GM19238 (cell line): ENCODE results near the gene MAP4K5.
"Not testable (repeated sequence)": the region's sequence is repeated elsewhere in the genome, so short reads cannot be mapped to it uniquely, and the experiment has no call there.

Experiments
- DNase-seq: peaks from one replicate; pipeline ENCODE4 v3.0.0; 2011; ENCODE audit warnings: low spot score; ENCODE audit not compliant: insufficient read length

The MAP4K5 gene

DNA sequence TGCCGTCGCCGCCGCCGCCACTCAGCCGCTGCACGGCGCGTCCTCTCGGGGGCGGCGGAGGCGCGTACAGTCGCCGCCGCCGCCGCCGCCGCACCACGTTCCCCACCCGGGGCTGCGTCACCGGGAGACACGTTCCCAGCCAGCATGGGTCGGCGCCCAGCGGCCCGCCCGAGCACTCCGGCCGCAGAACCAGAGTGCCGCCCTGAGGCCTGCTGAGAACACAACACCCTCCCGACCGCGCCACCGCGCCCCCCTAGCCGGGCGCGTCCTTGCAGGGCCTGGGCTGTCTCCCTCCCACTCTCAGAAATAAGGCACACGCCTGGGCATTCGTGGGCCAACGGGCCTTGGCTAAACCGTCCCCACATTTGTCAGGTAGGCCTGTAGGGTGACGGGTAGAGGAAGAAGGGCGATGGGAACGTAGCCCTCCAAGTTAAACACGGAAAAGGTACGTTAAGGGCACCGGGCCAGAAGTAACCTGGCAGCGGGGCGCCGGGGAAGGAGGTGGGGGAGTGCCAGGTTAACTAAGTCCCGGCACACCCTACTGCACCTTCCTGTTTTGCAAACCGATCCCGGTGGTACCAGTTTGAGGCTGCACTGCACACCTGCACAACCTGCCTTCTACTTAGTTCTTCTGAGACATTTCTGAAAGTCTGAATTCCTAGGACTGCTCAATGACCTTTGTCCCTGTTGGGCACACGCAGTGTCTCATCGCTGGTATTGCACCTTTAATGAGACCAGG, at the start of gene MAP4K5:
Gene MAP4K5 (minus strand): TSS at position 68 of the 739 bp plus-strand sequence. CDS start 520 bp downstream, outside the sequence.
- DNase-seq, result peak; percentile 87

GRCh38 chr14:50578433-50578832, 46.1 kb upstream of the MAP4K5 start:
- DNase-seq, result no peak

DNA sequence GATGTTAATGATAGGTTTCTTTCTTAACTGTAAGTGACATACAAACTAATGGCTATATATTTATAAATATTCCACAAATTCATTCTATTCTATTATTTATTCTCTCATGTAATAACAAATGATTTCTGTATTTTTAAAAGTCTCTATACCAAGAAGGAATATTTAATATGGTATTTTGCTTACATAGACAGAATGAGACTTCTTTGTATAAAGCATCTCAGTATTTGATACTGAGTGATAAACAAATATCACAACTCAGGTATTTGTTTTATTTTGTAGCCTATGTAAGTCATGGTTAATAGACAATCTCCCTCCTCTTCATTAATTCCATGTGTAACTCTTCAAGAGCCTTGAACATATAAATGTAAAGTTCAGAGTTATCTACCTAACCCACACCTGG, 45.6 kb upstream of the MAP4K5 start:
- no peak for DNase-seq

GRCh38 chr14:50575769-50576168, 43.4 kb upstream of the MAP4K5 start:
- DNase-seq, result no peak

DNA sequence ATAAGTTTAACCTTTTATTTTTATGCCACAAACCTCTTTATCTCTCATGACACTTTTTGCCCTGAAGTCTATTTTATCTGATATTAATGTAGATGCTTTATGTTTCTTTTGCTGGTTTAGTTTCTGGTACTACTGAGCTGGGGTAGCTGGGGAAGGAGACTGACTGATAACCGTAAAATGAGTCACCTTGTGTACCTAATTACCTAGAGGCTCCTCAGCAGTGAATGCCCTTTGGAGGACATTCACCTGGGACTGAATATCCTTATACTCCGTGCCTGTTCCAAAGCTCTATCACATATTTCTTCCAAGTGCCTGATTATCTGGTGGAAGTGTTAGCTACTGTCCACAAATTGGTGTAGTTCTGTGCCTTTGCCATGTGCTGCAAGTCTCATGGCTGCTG, 41.5 kb upstream of the MAP4K5 start:
- DNase-seq, result no peak

GRCh38 chr14:50569714-50570274, 37.4 kb upstream of the MAP4K5 start:
- no peak for DNase-seq

GRCh38 chr14:50562841-50563240, 30.5 kb upstream of the MAP4K5 start:
- DNase-seq, result no peak

DNA sequence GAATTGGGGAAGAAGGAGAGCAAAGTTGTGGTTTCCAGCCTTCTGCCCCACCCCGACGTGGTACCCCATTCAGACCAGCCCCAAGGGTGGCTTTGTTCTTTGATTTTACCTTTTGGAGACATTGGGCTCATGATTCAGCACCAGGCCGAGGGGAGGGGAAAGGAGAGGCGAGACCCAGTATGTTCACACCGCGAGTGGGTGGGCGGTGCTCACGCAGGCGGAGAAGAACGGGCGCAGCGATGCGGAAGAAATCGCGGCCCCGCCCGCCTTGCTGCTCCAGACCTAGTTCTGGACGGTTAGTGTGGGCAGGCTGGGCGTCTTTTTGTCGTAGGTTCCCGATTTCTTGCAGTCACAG, 28.5 kb upstream of the MAP4K5 start:
- no peak for DNase-seq

DNA sequence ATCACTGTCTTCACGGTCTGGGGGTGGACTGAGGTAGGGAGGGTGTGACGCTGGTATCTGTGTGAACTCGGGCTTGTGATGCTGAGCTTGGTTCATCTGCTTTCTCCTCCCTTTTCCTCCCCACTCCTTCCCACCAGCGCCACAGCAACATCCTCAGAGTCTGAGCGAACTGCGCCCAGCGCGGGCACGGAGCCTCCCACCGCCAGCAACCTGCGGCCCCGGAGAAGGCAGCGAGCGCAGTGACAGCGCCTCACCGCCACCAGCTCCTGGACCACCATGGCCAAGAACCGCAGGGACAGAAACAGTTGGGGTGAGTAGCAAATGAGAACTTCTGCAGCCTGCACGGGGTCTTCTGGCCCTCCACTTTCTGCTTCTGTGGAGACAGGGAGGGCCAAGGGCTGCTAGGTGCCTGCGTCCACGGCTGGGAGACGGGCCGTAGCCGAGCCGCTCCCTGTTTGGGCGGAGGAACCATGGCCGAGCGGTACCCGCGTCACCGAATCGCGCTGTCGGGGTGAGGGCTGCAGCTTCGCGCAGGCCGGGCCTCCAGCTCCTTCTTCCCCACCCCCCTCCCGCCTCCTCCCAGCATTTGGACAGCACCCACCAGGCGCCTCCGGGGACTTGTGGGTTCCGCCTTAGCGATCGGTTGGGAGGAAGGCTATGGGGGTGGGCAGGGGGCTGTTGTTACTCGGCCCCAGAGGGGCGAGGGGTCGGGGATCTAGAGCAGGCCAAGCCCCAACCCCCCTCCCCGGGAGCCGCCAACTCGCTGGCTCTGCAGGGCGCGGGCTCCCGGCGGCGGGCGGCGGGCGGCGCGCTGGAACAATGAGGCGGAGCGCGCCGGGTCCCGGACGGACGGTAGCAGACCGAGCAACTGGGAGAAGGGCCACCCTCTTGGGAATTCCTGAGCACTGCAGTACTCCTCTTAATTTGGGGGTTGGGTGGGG, 27.9 kb upstream of the MAP4K5 start, which contains the start of gene ATL1:
Gene ATL1 (plus strand): TSS at position 156 of the 941 bp plus-strand sequence. CDS start 121 bp downstream, at position 277.
- DNase-seq, result peak; percentile 23

GRCh38 chr14:50552796-50553195, 20.4 kb upstream of the MAP4K5 start:
- DNase-seq, result not testable (repeated sequence)

DNA sequence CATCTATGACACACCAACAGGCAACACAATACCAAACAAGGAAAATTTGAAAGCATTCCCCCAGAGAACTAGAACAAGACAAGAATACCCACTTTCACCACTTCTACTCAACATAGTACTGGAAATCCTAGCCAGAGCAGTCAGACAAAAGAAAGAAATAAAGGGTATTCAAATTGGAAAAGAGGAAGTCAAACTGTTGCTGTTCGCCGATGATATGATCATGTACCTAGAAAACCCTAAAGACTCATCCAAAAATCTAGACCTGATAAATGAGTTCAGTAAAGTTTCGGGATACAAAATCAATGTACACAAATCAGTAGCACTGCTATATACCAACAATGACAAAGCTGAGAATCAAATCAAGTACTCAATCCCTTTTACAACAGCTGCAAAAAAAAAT, 19.5 kb upstream of the MAP4K5 start:
- DNase-seq, result no peak

- DNase-seq, result no peak
Observed at GRCh38 chr14:50550294-50550693, 17.9 kb upstream of the MAP4K5 start.

DNA sequence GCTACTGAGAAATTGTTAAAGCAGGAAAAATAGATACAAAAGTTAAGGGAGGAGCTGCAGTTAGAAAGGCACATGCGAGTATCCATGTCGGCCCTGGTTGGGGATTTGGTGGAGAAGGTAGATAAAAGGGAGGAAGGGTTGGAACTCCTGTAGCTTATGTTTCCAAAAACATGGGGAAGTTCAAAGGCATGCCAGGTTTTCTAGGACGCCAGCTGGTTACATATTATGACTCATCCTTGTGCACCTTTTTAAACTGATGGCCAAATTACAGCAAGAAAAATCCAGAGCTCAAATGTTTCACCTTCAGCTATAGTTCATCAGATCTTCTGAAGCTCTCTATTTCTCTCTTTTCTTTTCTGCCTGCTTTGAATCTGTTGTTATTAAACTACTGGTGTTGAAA, 13.2 kb upstream of the MAP4K5 start:
- no peak for DNase-seq

DNA sequence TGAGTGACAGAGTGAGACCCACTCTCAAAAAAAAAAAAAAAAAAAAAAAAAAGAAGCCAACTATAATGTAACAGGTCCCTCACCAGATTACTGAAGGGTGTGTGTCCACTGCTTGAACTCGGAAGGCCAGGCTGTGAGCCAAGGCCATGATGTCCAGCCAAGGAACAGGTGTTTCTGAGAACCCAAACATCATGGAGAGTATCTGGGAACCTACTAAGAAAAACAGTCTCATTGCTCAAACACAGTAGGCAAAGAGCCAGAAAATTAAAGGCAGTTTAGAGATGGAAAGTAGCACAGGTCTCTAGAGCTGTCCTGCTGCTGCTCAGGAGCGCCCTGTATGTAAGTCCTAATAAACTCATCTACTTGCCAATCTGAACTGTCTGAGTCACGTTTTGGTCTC, 12.5 kb upstream of the MAP4K5 start:
- DNase-seq, result no peak

- DNase-seq, result no peak
Observed at GRCh38 chr14:50542941-50543418, 10.6 kb upstream of the MAP4K5 start.

DNA sequence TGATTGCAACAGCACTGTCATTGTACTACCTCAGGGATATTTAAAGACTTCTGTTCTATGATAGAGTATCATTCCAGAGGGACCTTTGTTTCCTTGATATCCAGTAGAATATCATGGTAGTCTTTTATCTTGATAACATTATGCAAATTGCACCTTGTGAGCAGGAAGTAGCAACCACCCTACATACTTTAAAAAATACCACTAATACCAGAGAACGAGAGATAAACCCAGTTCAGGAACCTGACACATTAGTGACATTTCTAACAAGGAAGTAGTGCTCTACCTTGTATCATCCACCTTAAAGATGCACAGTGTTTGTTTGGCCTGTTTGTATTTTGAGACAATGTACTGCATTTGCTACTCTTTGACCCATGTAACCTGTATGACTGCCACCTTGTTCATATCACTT, 8.8 kb upstream of the MAP4K5 start:
- no peak for DNase-seq

GRCh38 chr14:50539051-50539450, 6.7 kb upstream of the MAP4K5 start:
- no peak for DNase-seq

DNA sequence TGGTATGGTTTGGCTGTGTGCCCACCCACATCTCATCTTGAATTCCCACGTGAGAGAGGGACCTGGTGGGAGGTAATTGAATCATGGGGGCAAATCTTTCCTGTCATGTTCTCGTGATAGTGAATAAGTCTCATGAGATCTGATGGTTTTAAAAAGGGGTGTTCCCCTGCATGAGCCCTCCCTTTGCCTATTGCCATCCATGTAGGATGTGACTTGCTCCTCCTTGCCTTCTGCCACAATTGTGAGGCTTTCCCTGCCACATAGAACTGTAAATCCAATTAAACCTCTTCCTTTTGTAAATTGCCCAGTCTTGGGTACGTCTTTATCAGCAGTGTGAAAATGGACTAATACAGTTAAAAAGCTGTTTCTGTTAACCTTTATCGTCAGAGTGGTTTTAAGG, 5.7 kb upstream of the MAP4K5 start:
- not testable (repeated sequence) for DNase-seq

DNA sequence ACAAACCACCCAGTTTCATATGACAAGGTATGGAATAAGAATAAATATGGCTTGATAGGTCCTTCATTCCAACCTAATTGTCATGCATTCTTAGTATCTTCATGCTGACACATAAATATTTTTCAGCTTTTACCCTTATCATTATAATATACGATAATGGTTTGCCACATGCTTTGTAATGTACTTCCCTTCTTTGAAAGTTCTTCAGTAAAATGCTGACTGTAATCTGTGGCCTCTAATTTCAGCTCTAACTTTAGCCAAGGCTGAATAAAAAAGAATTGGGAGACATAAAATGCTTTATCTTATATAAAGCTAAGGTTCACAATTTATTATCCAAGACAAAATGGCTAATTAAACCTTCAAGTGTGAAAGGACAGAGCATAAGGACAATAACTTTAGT, 2.6 kb upstream of the MAP4K5 start:
- DNase-seq, result no peak

GRCh38 chr14:50534416-50534815, 2.0 kb upstream of the MAP4K5 start:
- DNase-seq, result no peak

GRCh38 chr14:50533806-50534205, 1.4 kb upstream of the MAP4K5 start:
- no peak for DNase-seq

DNA sequence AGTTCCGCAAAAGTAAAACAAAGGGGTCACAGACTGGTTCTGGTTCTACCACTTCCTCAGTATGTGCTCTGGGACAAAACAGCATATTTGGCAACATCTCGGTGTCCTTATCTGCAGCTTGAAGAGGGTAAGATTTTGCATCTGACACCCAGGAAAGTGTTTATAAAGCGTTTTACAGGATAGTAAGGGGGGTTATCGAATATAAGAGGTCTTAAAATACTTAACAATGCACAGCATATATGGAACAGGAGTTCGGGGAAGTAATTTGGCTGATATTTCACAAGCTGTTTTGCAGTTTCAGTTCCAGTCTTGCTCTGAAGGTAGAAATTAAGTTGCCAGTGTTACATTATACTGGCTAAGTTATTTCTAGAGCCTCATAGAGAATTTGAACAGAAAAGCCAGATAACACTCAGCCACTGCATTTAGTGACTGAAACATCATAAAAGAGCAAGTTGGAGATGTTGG, 904 bp upstream of the MAP4K5 start:
- DNase-seq, result no peak
